Neural cell (in vitro differentiated cells): ENCODE data around the gene PRAC2. TPM values are rescaled to one million over a fixed set of nuclear protein-coding genes. Genes with fewer than 3 reads are reported as not detected.

Source experiments
- H2AFZ ChIP-seq: fragments of 200-600, 300-800 bp; sonication (generic), shearing (Covaris generic); 2 replicates; pipeline ENCODE4 v1.6.0; 2014; ENCODE audit warnings: low read depth, mild to moderate bottlenecking, antibody characterized with exemption, low read length, moderate library complexity
- H3F3A ChIP-seq: fragments of 200-600 bp; shearing (Covaris generic); 2 replicates; pipeline ENCODE4 v1.6.1; 2016; ENCODE audit warnings: mild to moderate bottlenecking, moderate library complexity, mixed read lengths, antibody characterized with exemption, low read length; ENCODE audit not compliant: insufficient read depth, poor library complexity, severe bottlenecking
- H3K27ac ChIP-seq: fragments of 200-600, 300-800 bp; sonication (generic), shearing (Covaris generic); 2 replicates; pipeline ENCODE4 v1.5.1; 2014; ENCODE audit warnings: mild to moderate bottlenecking, low read length, moderate library complexity
- H3K27me3 ChIP-seq: fragments of 300-800, 200-600 bp; sonication (generic), shearing (Covaris generic); 2 replicates; pipeline ENCODE4 v1.6.0; 2014; ENCODE audit warnings: mild to moderate bottlenecking, low read depth, low read length, moderate library complexity; ENCODE audit not compliant: insufficient read depth
- H3K36me3 ChIP-seq: fragments of 300-800, 200-600 bp; sonication (generic), shearing (Covaris generic); 2 replicates; pipeline ENCODE4 v1.5.1; 2014; ENCODE audit warnings: mild to moderate bottlenecking, antibody characterized with exemption, low read length, moderate library complexity; ENCODE audit not compliant: insufficient read depth
- H3K4me2 ChIP-seq: fragments of 300-800, 200-600 bp; sonication (generic), shearing (Covaris generic); 2 replicates; pipeline ENCODE4 v1.6.0; 2014; ENCODE audit warnings: mild to moderate bottlenecking, low read length
- H3K4me3 ChIP-seq: fragments of 300-800, 200-600 bp; sonication (generic), shearing (Covaris generic); 2 replicates; pipeline ENCODE4 v1.5.1; 2014; ENCODE audit warnings: mild to moderate bottlenecking, low read length, moderate library complexity
- H3K79me2 ChIP-seq: fragments of 200-600 bp; shearing (Covaris generic); replicated peaks from 2 replicates; pipeline ENCODE4 v1.6.0; 2014; ENCODE audit warnings: mild to moderate bottlenecking, low read length, moderate library complexity; ENCODE audit not compliant: insufficient read depth
- H3K9ac ChIP-seq: fragments of 300-800, 200-600 bp; sonication (generic), shearing (Covaris generic); 2 replicates; pipeline ENCODE4 v1.6.1; 2016; ENCODE audit warnings: mild to moderate bottlenecking, low read length, mixed read lengths
- H3K9me2 ChIP-seq: fragments of 200-600 bp; shearing (Covaris generic); 2 replicates; pipeline ENCODE4 v1.6.1; 2016; ENCODE audit warnings: mild to moderate bottlenecking, low read length, mixed read lengths; ENCODE audit not compliant: insufficient read depth
- H3K9me3 ChIP-seq: fragments of 200-600, 300-800 bp; sonication (generic), shearing (Covaris generic); 2 replicates; pipeline ENCODE4 v1.6.1; 2016; ENCODE audit warnings: mild to moderate bottlenecking, mixed run types, low read length, moderate library complexity, mixed read lengths
- H4K20me1 ChIP-seq: fragments of 200-600 bp; shearing (Covaris generic); 2 replicates; pipeline ENCODE4 v1.6.1; 2016; ENCODE audit warnings: mild to moderate bottlenecking, mixed run types; ENCODE audit not compliant: insufficient read depth
- CTCF ChIP-seq: fragments of 450-650 bp; IDR thresholded peaks from 2 replicates; pipeline ENCODE4 v1.5.1; 2014; ENCODE audit warnings: antibody characterized with exemption, mild to moderate bottlenecking, moderate library complexity; ENCODE audit not compliant: poor library complexity, severe bottlenecking
- EP300 ChIP-seq: fragments of 450-650 bp; conservative IDR thresholded peaks from 2 replicates; pipeline ENCODE4 v1.6.1; 2014; ENCODE audit warnings: antibody characterized with exemption, mild to moderate bottlenecking, moderate library complexity; ENCODE audit not compliant: poor library complexity, severe bottlenecking
- EZH2 ChIP-seq: fragments of 200-600, 300-800 bp; shearing (Covaris generic), sonication (generic); IDR thresholded peaks from 2 replicates; pipeline ENCODE4 v1.6.1; 2014; ENCODE audit warnings: antibody characterized with exemption, low read length, borderline replicate concordance, mild to moderate bottlenecking; ENCODE audit not compliant: insufficient read depth, poor library complexity, severe bottlenecking
- MXI1 ChIP-seq: fragments of 450-650 bp; conservative IDR thresholded peaks from 2 replicates; pipeline ENCODE4 v1.6.1; 2014; ENCODE audit warnings: antibody characterized with exemption, mild to moderate bottlenecking; ENCODE audit not compliant: poor library complexity, severe bottlenecking
- POLR2AphosphoS5 ChIP-seq: IDR thresholded peaks from 2 replicates; pipeline ENCODE4 v1.6.1; 2012
- RAD21 ChIP-seq: fragments of 450-650 bp; conservative IDR thresholded peaks from 2 replicates; pipeline ENCODE4 v1.6.1; 2014; ENCODE audit warnings: antibody characterized with exemption, mild to moderate bottlenecking, moderate library complexity
- REST ChIP-seq: IDR thresholded peaks from 2 replicates; pipeline ENCODE4 v1.6.1; 2012; ENCODE audit warnings: borderline replicate concordance
- SMC3 ChIP-seq: fragments of 450-650 bp; conservative IDR thresholded peaks from 2 replicates; pipeline ENCODE4 v1.6.1; 2014; ENCODE audit warnings: antibody characterized with exemption, mild to moderate bottlenecking, moderate library complexity; ENCODE audit not compliant: poor library complexity
- TAF1 ChIP-seq: IDR thresholded peaks from 2 replicates; pipeline ENCODE4 v1.6.1; 2012; ENCODE audit warnings: low read depth
- polyA plus RNA-seq: library from polyadenylated mRNA; depleted of rRNA; stranded (reverse); fragments of >200 nt; gene quantifications from 2 replicates; pipeline ENCODE4 v1.2.3, GENCODE V29; 2014

PRAC2 gene
- polyA plus RNA-seq, 1 donor from 2014 or later, result not detected

- Histone ChIP-seq H3K36me3 (no peaks in the 10 kb centered on the region), H3K27ac (no peak overlapping the region), H2AFZ (no peak overlapping the region), H4K20me1 (no peaks in the 10 kb centered on the region), H3F3A (no peaks in the 10 kb centered on the region), H3K9ac (no peak overlapping the region), H3K4me3 (no peak overlapping the region), H3K27me3 (peaks cover 1% of the 10 kb centered on the region), H3K79me2 (no peaks in the 10 kb centered on the region), H3K9me2 (no peaks in the 10 kb centered on the region), H3K4me2 (no peak overlapping the region), H3K9me3 (no peaks in the 10 kb centered on the region)
- TF ChIP-seq EZH2 (no peak), POLR2AphosphoS5 (no peak), SMC3 (no peak), CTCF (no peak), MXI1 (no peak), TAF1 (no peak), REST (no peak), EP300 (no peak), RAD21 (no peak)
These were observed 48.0 kb downstream of the PRAC2 start for GRCh38 chr17:48770954-48771353.

GRCh38 chr17:48773245-48773644 lies 50.3 kb downstream of the PRAC2 start:
- H3K27me3 ChIP-seq, result no peaks in the 10 kb centered on the region
- H3K9me3 ChIP-seq, result no peaks in the 10 kb centered on the region
- H3K4me2 ChIP-seq, result no peak overlapping the region
- no peaks in the 10 kb centered on the region for H3K36me3 ChIP-seq
- no peaks in the 10 kb centered on the region for H3K79me2 ChIP-seq
- H3K27ac ChIP-seq, result no peak overlapping the region
- H3K9ac ChIP-seq, result no peak overlapping the region
- H4K20me1 ChIP-seq, result no peaks in the 10 kb centered on the region
- no peaks in the 10 kb centered on the region for H3F3A ChIP-seq
- no peaks in the 10 kb centered on the region for H3K9me2 ChIP-seq
- H2AFZ ChIP-seq, result no peak overlapping the region
- TF ChIP-seq REST (no peak), CTCF (no peak), MXI1 (no peak), EP300 (no peak), EZH2 (no peak), POLR2AphosphoS5 (no peak), TAF1 (no peak), RAD21 (no peak)
- no peak overlapping the region for H3K4me3 ChIP-seq
